ENCODE results near the gene CTNNA2.

The CTNNA2 gene

DNA sequence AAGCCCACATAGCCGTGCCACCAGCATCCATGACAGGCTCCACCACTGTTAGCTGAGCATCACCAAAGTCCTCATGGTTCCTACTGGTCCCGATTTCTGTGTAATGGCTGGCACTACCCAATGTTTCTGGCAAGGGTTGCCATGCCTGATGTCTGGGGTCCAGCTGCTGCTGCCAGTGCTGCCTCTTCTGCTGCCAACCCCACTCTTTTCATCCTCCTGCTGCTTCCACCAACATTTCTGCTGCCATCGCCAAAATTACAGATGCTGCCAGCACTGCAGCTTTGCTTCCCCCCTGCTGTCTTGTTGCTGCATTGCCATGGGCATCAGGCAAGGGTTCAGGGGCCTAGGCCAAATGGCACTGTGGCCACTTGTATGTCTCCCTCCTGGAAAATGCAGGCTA is 638.8 kb downstream of the CTNNA2 start:
- Mint-ChIP-seq H3K4me1 (ENCODE audit: low read depth in 2 of 2) (no peaks in the 10 kb centered on the region), H3K4me3 (no peak overlapping the region), H3K27me3 (no peaks in the 10 kb centered on the region), H3K36me3 (ENCODE audit: insufficient read depth) (peaks cover 6% of the 10 kb centered on the region), H3K9me3 (peaks cover 16 to 24% of the 10 kb centered on the region in 2 donors), H3K27ac (no peak overlapping the region)
- DNase-seq: no peak
- ATAC-seq (replicated peaks): no peak

DNA sequence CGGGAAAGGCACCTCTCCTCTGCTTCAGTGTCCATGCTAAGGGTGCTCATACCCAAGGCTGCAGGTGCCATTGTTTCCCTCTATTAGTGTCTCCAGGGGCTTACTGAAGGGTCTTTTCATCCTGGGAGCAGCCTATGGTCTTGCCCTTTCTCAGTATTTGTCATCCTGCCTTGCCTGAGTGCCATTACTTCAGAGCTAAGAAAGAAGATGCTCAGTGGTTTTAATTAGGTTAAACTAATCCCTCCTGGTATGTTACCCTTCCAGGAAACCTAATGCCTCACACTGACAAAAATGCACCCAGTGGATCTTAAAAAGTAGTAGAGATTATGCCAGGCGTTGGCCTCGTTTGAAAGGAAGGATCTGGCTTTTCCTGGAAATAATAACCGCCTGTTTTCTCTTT is 640.3 kb downstream of the CTNNA2 start:
- no peak for DNase-seq
- H3K27me3 Mint-ChIP-seq: no peaks in the 10 kb centered on the region
- ATAC-seq (replicated peaks): no peak
- H3K9me3 Mint-ChIP-seq: peaks cover 15 to 24% of the 10 kb centered on the region in 2 donors
- peaks cover 6% of the 10 kb centered on the region for H3K36me3 Mint-ChIP-seq (ENCODE audit: insufficient read depth)
- H3K4me3 Mint-ChIP-seq: no peak overlapping the region
- H3K27ac Mint-ChIP-seq: no peak overlapping the region
- no peaks in the 10 kb centered on the region for H3K4me1 Mint-ChIP-seq (ENCODE audit: low read depth in 2 of 2)

DNA sequence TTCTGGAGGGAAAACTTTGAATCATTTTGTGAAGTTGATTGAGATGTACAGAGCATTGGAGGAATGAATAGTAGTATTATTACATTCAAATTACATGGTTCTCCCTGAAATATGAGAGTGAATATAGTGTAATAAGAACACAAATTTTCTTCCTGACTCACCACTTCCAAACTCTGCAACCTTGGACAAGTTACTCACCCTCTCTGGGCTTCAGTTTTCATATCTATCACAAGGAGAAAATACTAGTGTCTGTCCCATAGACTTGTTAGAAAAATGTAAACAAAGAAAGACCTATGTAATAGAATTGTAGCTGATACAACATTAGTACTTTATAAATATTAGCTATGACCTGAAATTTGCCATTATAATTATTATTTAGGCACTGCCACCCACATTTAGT is 640.9 kb downstream of the CTNNA2 start:
- H3K27ac Mint-ChIP-seq: no peak overlapping the region
- H3K9me3 Mint-ChIP-seq: peaks cover 14 to 24% of the 10 kb centered on the region in 2 donors
- no peaks in the 10 kb centered on the region for H3K4me1 Mint-ChIP-seq (ENCODE audit: low read depth in 2 of 2)
- H3K36me3 Mint-ChIP-seq (ENCODE audit: insufficient read depth): peaks cover 6% of the 10 kb centered on the region
- ATAC-seq (replicated peaks) (no peak), DNase-seq (no peak)
- no peaks in the 10 kb centered on the region for H3K27me3 Mint-ChIP-seq
- H3K4me3 Mint-ChIP-seq: no peak overlapping the region

DNA sequence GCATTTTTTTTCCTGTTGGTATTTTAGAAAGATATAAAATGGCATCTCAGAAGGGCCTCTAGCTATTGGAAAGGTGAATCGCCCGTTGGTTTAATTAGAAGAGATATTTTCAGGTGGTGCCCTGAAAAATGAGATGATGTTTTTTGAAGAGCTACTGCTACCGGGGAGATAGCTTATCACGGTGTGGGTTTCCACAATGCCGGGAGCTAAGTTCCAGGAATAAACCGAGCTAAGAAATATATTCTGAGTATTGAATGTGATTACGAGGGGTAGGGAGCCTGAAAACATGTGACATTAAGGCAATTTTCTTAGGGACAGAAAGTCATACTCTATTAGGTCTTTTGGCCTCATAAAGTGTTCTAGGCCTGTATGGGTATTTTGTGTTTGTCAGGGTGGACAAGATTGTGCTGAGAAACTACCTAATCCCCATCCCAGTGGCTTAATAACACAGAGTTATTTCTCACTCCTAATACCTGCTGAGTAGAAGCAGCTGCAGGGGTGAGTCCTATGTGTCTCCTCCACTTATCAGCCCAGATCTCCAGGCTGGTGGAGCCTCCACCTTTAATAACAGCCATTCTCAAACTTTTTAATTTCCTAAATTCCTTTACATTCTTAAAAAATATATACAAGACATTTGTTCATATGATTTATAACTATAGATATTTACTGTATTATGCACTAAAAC is 641.5 kb downstream of the CTNNA2 start:
- DNase-seq (no peak), ATAC-seq (replicated peaks) (no peak)
- H3K27ac Mint-ChIP-seq: no peak overlapping the region
- peaks cover 6% of the 10 kb centered on the region for H3K36me3 Mint-ChIP-seq (ENCODE audit: insufficient read depth)
- H3K9me3 Mint-ChIP-seq: peaks cover 14 to 24% of the 10 kb centered on the region in 2 donors
- H3K4me3 Mint-ChIP-seq: no peak overlapping the region
- H3K27me3 Mint-ChIP-seq: no peaks in the 10 kb centered on the region
- H3K4me1 Mint-ChIP-seq (ENCODE audit: low read depth in 2 of 2): no peaks in the 10 kb centered on the region

DNA sequence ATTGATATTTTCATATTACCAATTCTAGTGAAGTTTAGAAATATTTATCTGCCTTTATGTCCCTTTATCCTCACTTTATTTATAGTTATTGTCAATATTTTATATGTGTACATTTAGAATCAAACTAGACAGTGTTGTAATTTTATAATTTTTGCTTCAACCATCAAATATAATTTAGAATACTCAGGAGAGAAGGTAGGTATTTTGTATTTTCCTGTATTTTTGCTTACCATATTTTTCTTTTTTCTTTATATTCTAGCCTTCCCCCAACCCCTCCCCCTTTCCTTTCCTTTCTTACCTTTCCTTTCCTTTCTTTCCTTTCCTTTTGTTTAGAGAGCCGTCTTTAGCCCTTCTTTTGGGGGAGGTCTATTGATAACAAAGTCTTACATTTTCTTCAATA is 651.5 kb downstream of the CTNNA2 start:
- Mint-ChIP-seq H3K27ac (no peak overlapping the region), H3K4me1 (ENCODE audit: low read depth in 2 of 2) (no peaks in the 10 kb centered on the region), H3K27me3 (no peaks in the 10 kb centered on the region), H3K4me3 (no peak overlapping the region), H3K9me3 (peaks cover 1 to 9% of the 10 kb centered on the region in 2 donors), H3K36me3 (ENCODE audit: insufficient read depth) (no peaks in the 10 kb centered on the region)
- ATAC-seq (replicated peaks) (no peak), DNase-seq (no peak)

DNA sequence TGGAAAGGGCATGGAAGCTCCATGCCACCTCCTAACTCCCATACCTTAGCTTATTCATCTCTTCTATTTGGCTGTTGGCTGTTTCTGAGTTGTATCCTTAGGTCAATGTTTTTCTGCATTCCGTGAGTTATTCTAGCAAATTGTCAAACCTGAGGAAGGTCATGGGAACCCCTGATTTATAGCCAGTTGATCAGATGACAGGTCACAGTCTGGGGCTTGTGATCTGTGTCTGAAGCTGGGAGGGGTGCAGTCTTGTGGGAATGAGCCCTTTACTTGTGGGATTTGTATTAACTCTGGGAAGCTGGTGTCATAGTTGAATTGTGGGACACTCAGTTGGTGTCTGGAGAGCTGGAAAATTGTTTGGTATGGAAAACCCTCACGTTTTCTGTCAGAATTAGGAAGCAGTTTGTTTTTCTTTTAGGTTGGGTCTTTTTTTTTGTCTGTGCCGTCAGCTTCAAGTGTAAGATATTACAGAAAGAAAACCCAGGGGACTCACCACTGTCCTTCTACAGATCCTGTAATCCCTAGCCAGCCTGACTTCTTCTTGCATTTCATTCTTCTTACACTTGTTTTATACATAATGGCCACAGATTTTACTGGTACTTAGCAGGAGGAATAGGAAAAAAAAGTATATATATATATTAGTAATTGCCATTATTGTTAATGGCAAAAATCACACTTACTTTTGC is 653.8 kb downstream of the CTNNA2 start:
- DNase-seq (no peak), ATAC-seq (replicated peaks) (no peak)
- H3K27ac Mint-ChIP-seq: no peak overlapping the region
- H3K36me3 Mint-ChIP-seq (ENCODE audit: insufficient read depth): no peaks in the 10 kb centered on the region
- no peak overlapping the region for H3K4me3 Mint-ChIP-seq
- peaks cover 3 to 16% of the 10 kb centered on the region in 2 donors for H3K9me3 Mint-ChIP-seq
- no peaks in the 10 kb centered on the region for H3K4me1 Mint-ChIP-seq (ENCODE audit: low read depth in 2 of 2)
- H3K27me3 Mint-ChIP-seq: no peaks in the 10 kb centered on the region

DNA sequence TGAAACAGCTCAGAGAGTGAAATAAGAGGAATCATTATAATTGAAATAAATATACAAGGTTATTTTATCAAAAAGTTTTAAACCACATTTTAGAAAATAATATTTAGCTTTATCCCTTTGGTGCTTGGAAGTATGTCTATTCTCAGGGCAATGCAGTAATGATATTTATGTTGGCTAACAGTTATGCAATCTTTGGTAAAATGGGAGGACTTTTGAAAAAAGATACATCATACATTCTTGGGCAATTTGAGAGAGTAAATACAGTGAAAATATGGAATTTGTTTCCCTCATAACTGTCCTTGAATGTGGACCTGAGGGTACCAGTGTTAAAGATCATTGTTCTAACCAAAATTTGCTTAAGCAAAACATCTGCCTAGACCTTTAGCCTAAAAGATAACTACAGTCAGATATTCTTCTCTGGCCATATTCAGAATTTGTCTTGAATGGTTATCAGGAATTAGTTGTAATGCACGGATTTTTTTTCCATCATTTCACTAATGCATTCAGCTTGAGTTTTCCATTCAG is 654.5 kb downstream of the CTNNA2 start:
- H3K9me3 Mint-ChIP-seq: peaks cover 3 to 16% of the 10 kb centered on the region in 2 donors
- no peak overlapping the region for H3K27ac Mint-ChIP-seq
- no peaks in the 10 kb centered on the region for H3K4me1 Mint-ChIP-seq (ENCODE audit: low read depth in 2 of 2)
- no peak for ATAC-seq (replicated peaks)
- H3K36me3 Mint-ChIP-seq (ENCODE audit: insufficient read depth): no peaks in the 10 kb centered on the region
- no peak for DNase-seq
- no peak overlapping the region for H3K4me3 Mint-ChIP-seq
- no peaks in the 10 kb centered on the region for H3K27me3 Mint-ChIP-seq

DNA sequence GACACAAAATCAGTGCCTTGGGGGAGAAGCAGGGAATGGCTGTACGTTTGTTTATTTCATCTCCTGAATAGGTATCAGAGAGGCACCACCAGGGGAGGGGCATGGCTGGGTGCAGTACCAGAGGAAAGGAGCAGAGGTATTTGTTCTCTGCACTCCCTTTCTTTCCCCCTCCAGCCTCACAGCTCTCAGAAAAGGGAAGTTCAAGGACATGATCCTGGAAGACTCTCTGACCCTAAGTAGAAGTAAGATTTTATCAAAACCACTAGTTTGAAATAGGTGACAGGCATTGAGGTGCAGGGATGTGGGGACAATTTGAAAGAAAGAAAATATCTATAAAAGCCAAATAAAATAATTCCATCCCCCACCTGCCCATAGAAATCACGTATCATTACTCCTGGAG is 655.2 kb downstream of the CTNNA2 start:
- no peak overlapping the region for H3K4me3 Mint-ChIP-seq
- no peaks in the 10 kb centered on the region for H3K27me3 Mint-ChIP-seq
- DNase-seq (no peak), ATAC-seq (replicated peaks) (no peak)
- no peaks in the 10 kb centered on the region for H3K36me3 Mint-ChIP-seq (ENCODE audit: insufficient read depth)
- H3K27ac Mint-ChIP-seq: no peak overlapping the region
- peaks cover 3 to 16% of the 10 kb centered on the region in 2 donors for H3K9me3 Mint-ChIP-seq
- no peaks in the 10 kb centered on the region for H3K4me1 Mint-ChIP-seq (ENCODE audit: low read depth in 2 of 2)

DNA sequence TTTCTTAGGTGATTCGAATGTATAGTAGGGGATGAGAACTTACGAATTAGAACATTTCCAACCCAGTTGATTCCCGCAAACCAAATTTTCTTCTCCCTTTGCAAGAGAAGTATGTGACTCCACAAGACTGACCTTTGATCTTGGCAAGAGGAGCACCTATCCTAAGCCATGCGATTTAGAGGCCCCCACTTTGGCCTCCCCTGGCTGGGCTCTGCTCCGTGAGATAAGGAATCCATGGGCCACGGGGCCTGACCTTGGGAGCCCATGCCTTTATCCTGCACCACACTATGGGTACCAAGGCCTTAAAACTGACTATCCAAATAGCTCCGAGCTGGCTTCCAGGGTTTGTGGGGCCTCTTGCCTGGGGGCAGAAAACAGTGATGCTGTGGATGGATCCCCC is 656.0 kb downstream of the CTNNA2 start:
- no peaks in the 10 kb centered on the region for H3K4me1 Mint-ChIP-seq (ENCODE audit: low read depth in 2 of 2)
- peaks cover 3 to 23% of the 10 kb centered on the region in 2 donors for H3K9me3 Mint-ChIP-seq
- H3K36me3 Mint-ChIP-seq (ENCODE audit: insufficient read depth): no peaks in the 10 kb centered on the region
- H3K27me3 Mint-ChIP-seq: no peaks in the 10 kb centered on the region
- ATAC-seq (replicated peaks): no peak
- no peak overlapping the region for H3K27ac Mint-ChIP-seq
- no peak overlapping the region for H3K4me3 Mint-ChIP-seq
- DNase-seq: no peak

DNA sequence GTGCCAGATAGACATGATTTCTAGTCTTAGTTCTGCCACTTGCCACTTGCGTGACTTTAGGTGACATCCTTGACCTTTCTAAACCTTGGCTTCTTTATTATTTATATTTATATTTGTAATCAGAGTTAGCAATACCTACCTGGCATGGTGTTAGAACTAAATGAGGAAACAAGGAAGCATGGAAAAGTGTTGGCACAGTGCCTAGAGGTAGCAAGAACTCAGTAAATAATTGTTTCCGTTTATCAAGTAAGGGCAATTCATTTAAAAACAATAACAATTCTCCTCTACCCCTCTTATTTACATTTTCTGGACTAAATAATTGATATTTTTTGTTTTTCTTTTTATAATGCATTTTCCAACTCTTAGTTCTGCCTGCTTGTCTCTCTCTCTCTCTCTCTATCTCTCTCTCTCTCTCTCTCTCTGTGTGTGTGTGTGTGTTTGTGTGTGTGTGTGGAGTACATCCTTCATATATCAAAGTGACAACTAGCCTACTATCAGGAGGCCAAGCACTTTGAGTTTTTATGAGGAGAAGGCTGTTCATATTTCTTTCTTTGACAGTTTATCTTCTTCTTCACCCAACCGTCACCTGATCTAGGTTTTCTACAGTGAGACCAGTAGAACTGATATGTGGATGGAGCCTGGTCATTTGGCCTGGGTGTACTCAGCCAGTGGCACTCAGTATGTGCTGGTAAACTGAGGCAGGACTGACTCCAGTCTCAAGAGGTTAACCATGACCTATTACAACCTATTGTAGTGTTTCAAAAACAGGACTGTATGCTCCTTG is 657.2 kb downstream of the CTNNA2 start:
- ATAC-seq (replicated peaks): no peak
- no peak overlapping the region for H3K27ac Mint-ChIP-seq
- H3K36me3 Mint-ChIP-seq (ENCODE audit: insufficient read depth): no peaks in the 10 kb centered on the region
- no peaks in the 10 kb centered on the region for H3K4me1 Mint-ChIP-seq (ENCODE audit: low read depth in 2 of 2)
- H3K4me3 Mint-ChIP-seq: no peak overlapping the region
- peaks cover 8 to 14% of the 10 kb centered on the region in 2 donors for H3K9me3 Mint-ChIP-seq
- DNase-seq: no peak
- H3K27me3 Mint-ChIP-seq: no peaks in the 10 kb centered on the region

DNA sequence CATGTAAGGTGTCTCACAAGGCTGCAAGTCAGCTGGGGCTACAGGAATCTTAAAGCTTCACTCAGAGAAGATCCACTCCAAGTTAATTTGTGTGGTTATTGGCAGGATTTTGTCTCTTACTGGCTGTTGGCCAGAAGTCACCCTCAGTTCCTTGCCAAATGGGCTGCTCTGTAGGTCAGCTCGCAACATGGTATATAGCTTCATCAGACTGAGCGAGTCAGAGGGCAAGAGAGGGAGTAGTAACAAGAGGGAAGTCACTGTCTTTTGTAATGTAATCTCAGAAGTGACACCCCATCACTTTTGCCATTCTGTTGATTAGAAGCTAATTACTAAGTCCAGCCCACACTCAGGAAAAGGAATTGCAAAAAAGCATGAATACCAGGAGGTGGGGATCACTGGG is 672.2 kb downstream of the CTNNA2 start:
- DNase-seq (no peak), ATAC-seq (replicated peaks) (no peak)
- Mint-ChIP-seq H3K27ac (no peak overlapping the region), H3K9me3 (peaks cover 10 to 18% of the 10 kb centered on the region in 2 donors), H3K4me1 (ENCODE audit: low read depth in 2 of 2) (no peaks in the 10 kb centered on the region), H3K36me3 (ENCODE audit: insufficient read depth) (no peaks in the 10 kb centered on the region), H3K4me3 (no peak overlapping the region), H3K27me3 (no peaks in the 10 kb centered on the region)

DNA sequence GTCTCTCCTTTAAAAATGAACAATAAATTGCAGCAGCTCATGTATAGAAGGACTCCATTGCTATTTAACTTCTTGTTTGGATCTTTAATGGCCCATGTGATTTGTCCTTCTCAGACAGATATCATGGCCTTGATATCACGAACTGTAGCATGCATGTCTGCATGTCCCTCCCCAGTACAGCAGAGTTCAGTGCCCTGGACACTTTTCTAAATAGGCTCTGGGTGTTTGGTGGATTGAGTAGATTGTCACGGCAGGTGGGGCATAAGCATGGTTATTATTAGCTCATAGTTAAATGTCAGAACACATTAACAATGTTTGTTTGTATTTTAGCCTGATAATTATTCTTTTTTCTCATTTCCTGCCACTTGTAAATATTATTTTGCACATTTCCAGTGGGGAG is 673.4 kb downstream of the CTNNA2 start:
- DNase-seq (no peak), ATAC-seq (replicated peaks) (no peak)
- no peaks in the 10 kb centered on the region for H3K36me3 Mint-ChIP-seq (ENCODE audit: insufficient read depth)
- H3K9me3 Mint-ChIP-seq: peaks cover 10 to 11% of the 10 kb centered on the region in 2 donors
- H3K27me3 Mint-ChIP-seq: no peaks in the 10 kb centered on the region
- H3K4me3 Mint-ChIP-seq: no peak overlapping the region
- H3K27ac Mint-ChIP-seq: no peak overlapping the region
- no peaks in the 10 kb centered on the region for H3K4me1 Mint-ChIP-seq (ENCODE audit: low read depth in 2 of 2)

DNA sequence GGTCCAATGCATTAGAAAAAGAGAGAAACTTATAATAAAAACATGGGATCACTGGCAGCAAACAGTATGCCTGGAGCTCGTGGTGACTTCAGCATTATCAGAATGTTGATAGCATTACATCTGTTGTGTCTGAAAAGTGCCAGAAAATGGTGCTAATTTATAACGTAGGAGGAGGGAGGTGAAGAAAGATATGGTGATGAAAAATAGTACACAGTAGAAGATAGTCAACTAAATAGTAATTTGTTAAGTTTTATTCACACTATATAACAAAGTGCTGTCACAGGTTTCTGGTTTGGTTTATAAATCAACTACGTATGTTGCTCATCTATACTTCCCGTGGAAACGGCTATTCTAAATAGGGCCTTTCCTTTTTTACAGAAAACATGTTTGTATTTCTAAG is 674.3 kb downstream of the CTNNA2 start:
- no peak overlapping the region for H3K27ac Mint-ChIP-seq
- no peaks in the 10 kb centered on the region for H3K4me1 Mint-ChIP-seq (ENCODE audit: low read depth in 2 of 2)
- H3K9me3 Mint-ChIP-seq: peaks cover 9 to 12% of the 10 kb centered on the region in 2 donors
- H3K27me3 Mint-ChIP-seq: no peaks in the 10 kb centered on the region
- no peak for DNase-seq
- H3K36me3 Mint-ChIP-seq (ENCODE audit: insufficient read depth): no peaks in the 10 kb centered on the region
- no peak overlapping the region for H3K4me3 Mint-ChIP-seq
- no peak for ATAC-seq (replicated peaks)

All from effector memory CD8-positive, alpha-beta T cell (primary cell).